Keratinocyte (primary cell): Measurements from ENCODE around the gene TMUB1. TPM values are rescaled to one million over a fixed set of nuclear protein-coding genes. Genes with fewer than 3 reads are reported as not detected.

ENCODE experiments used
- DNase-seq: peaks from one replicate; pipeline ENCODE4 v3.0.0-alpha.2; 2011; ENCODE audit warnings: low read depth, missing footprints, low spot score
- FAIRE-seq: peaks from 2 replicates; lab custom pipeline; 2011; peaks lifted over from hg19 to GRCh38; lab: Jason Lieb, UNC
- H2AFZ ChIP-seq: 2 replicates; pipeline ENCODE4 v1.6.0; 2012; ENCODE audit warnings: low read length, control low read depth, inconsistent platforms; ENCODE audit not compliant: control insufficient read depth
- H3K27ac ChIP-seq: 2 replicates; pipeline ENCODE4 v1.5.1; 2011; ENCODE audit warnings: low read length; ENCODE audit not compliant: control insufficient read depth, insufficient read depth
- H3K27me3 ChIP-seq: 3 replicates; pipeline ENCODE4 v1.6.0; 2011; ENCODE audit warnings: low read length; ENCODE audit not compliant: control insufficient read depth, insufficient read depth; ENCODE audit errors: extremely low read depth
- H3K36me3 ChIP-seq, 2 experiments: 2 replicates in 1 of 2; 3 replicates in 1 of 2; pipeline ENCODE4 v1.5.1; 2011; ENCODE audit warnings: low read length in 2 of 2, mild to moderate bottlenecking in 1 of 2; ENCODE audit not compliant: control insufficient read depth in 2 of 2, insufficient read depth in 2 of 2; ENCODE audit errors: extremely low read depth in 1 of 2
- H3K4me1 ChIP-seq: 3 replicates; pipeline ENCODE4 v1.5.1; 2011; ENCODE audit warnings: low read length; ENCODE audit not compliant: control insufficient read depth, insufficient read depth; ENCODE audit errors: extremely low read depth
- H3K4me2 ChIP-seq: 3 replicates; pipeline ENCODE4 v1.6.0; 2011; ENCODE audit warnings: low read depth, low read length; ENCODE audit not compliant: control insufficient read depth, insufficient read depth; ENCODE audit errors: extremely low read depth
- H3K4me3 ChIP-seq, 3 experiments: fragments of 200-600 bp in 1 of 3; sonication (generic) in 1 of 3; 2 replicates in 2 of 3; 3 replicates in 1 of 3; pipeline ENCODE4 v1.5.1; 2011 to 2016; ENCODE audit warnings: low read length in 3 of 3, mild to moderate bottlenecking in 3 of 3, control low read depth in 2 of 3, inconsistent platforms in 1 of 3, low read depth in 1 of 3, mixed read lengths in 1 of 3, mixed run types in 1 of 3, moderate library complexity in 1 of 3; ENCODE audit not compliant: control insufficient read depth in 2 of 3, insufficient read depth in 2 of 3; ENCODE audit errors: extremely low read depth in 1 of 3
- H3K79me2 ChIP-seq: 2 replicates; pipeline ENCODE4 v1.6.0; 2012; ENCODE audit warnings: low read length; ENCODE audit not compliant: control insufficient read depth, insufficient read depth
- H3K9ac ChIP-seq: 3 replicates; pipeline ENCODE4 v1.6.0; 2011; ENCODE audit warnings: low read length; ENCODE audit not compliant: control insufficient read depth, insufficient read depth; ENCODE audit errors: extremely low read depth
- H3K9me1 ChIP-seq: 3 replicates; pipeline ENCODE4 v1.6.0; 2011; ENCODE audit warnings: low read length; ENCODE audit not compliant: control insufficient read depth, insufficient read depth; ENCODE audit errors: extremely low read depth
- H3K9me3 ChIP-seq: 2 replicates; pipeline ENCODE4 v1.5.1; 2012; ENCODE audit warnings: low read depth, low read length; ENCODE audit not compliant: control insufficient read depth
- H4K20me1 ChIP-seq: 3 replicates; pipeline ENCODE4 v1.6.0; 2011; ENCODE audit warnings: low read length; ENCODE audit not compliant: control insufficient read depth, insufficient read depth; ENCODE audit errors: extremely low read depth
- CTCF ChIP-seq, 3 experiments: IDR thresholded peaks in 1 of 3; conservative IDR thresholded peaks in 1 of 3; optimal IDR thresholded peaks in 1 of 3; 2 replicates in 2 of 3; 3 replicates in 1 of 3; pipeline versions ENCODE3 to v1.5.1; 2011; ENCODE audit warnings: low read length in 3 of 3, mild to moderate bottlenecking in 3 of 3, moderate library complexity in 2 of 3, control low read depth in 1 of 3, inconsistent platforms in 1 of 3; ENCODE audit not compliant: insufficient read depth in 2 of 3; ENCODE audit errors: extremely low read depth in 1 of 3
- EZH2 ChIP-seq: IDR thresholded peaks from one replicate; pipeline ENCODE4 v1.6.1; 2012; ENCODE audit warnings: inconsistent platforms, mild to moderate bottlenecking, low read length, moderate library complexity
- dilution Hi-C: fragments of 300-500 bp; cut with MboI; formaldehyde crosslinking; loops from one replicate; pipeline ENCODE4 v1.7.0; 2020; ENCODE audit warnings: low sequenced_read_pairs; ENCODE audit not compliant: extremely low pct_ligation_motif_present
- polyA plus RNA-seq, 5 experiments: library from polyadenylated mRNA; depleted of rRNA in 3 of 5; stranded (reverse) in 3 of 5; stranded (forward) in 1 of 5; unstranded in 1 of 5; fragments of >200 nt; gene quantifications; 1 replicate in 1 of 5; 2 replicates in 3 of 5; 3 replicates in 1 of 5; pipeline versions ENCODE4 v1.2.1 to v1.2.3, GENCODE V29; 2011 to 2012; ENCODE audit warnings: missing spikeins in 2 of 5, low read depth in 1 of 5, low replicate concordance in 1 of 5

The TMUB1 gene
- polyA plus RNA-seq, 1 donor (not counting 4 experiments of a cell fraction or from before 2014, with no cell fraction given): 12.2 TPM

GRCh38 chr7:151115121-151115835 is 32.0 kb upstream of the TMUB1 start:
- H3K4me3 ChIP-seq: peak overlapping the region; percentile 53 to 81 (median 81)
- H3K36me3 ChIP-seq: peaks cover 20 to 24% of the 10 kb centered on the region in 2 experiments
- H3K4me1 ChIP-seq: peaks cover 33% of the 10 kb centered on the region
- no peaks in the 10 kb centered on the region for H3K27me3 ChIP-seq
- peaks cover 66% of the 10 kb centered on the region for H3K79me2 ChIP-seq
- no peaks in the 10 kb centered on the region for H3K9me3 ChIP-seq
- DNase-seq (no peak), FAIRE-seq (no peak)
- peak overlapping the region; percentile 96 for H3K4me2 ChIP-seq
- no peak overlapping the region for H2AFZ ChIP-seq
- H3K9ac ChIP-seq: peak overlapping the region; percentile 80
- dilution Hi-C loops: no loop called here
- peaks cover 6% of the 10 kb centered on the region for H4K20me1 ChIP-seq
- TF ChIP-seq EZH2: no peak
- H3K27ac ChIP-seq: peak overlapping the region; percentile 68
- no peaks in the 10 kb centered on the region for H3K9me1 ChIP-seq

- H3K9ac ChIP-seq: peak overlapping the region; percentile 69
- TF ChIP-seq EZH2: no peak
- no peak for TF ChIP-seq CTCF (optimal IDR thresholded peaks at IDR 0.05 in 1 of 3, IDR thresholded peaks at IDR 0.05 in 1 of 3, conservative IDR thresholded peaks at IDR 0.05 in 1 of 3; ENCODE audit: extremely low read depth in 1 of 3, insufficient read depth in 2 of 3, low read length in 3 of 3)
- H3K36me3 ChIP-seq: peaks cover 12 to 22% of the 10 kb centered on the region in 2 experiments
- peak overlapping the region; percentile 96 for H3K4me2 ChIP-seq
- H3K4me3 ChIP-seq: peak overlapping the region; percentile 36 to 68 (median 61)
- H3K27me3 ChIP-seq: no peaks in the 10 kb centered on the region
- H3K9me1 ChIP-seq: no peaks in the 10 kb centered on the region
- H3K27ac ChIP-seq: peak overlapping the region; percentile 65
- peaks cover 68% of the 10 kb centered on the region for H3K79me2 ChIP-seq
- no peak for FAIRE-seq
- DNase-seq: no peak
- dilution Hi-C loops: no loop called here
- H3K9me3 ChIP-seq: no peaks in the 10 kb centered on the region
- H3K4me1 ChIP-seq: peaks cover 33% of the 10 kb centered on the region
- peaks cover 6% of the 10 kb centered on the region for H4K20me1 ChIP-seq
- no peak overlapping the region for H2AFZ ChIP-seq
Observed at GRCh38 chr7:151114151-151115090, 31.1 kb upstream of the TMUB1 start.
